Vagina (tissue), 2 donors: ENCODE data around the gene NCKAP1.

Experiments
- CTCF ChIP-seq, 3 experiments: fragments of 450-650 bp in 2 of 3; fragments of 200-600 bp in 1 of 3; sonication (generic) in 1 of 3; IDR thresholded peaks; one replicate each; pipeline ENCODE4 v1.5.1; 2017 to 2019; ENCODE audit warnings: antibody characterized with exemption in 3 of 3, mild to moderate bottlenecking in 2 of 3, moderate library complexity in 2 of 3
- POLR2A ChIP-seq, 2 donors: fragments of 450-650 bp; IDR thresholded peaks; one replicate each; pipeline ENCODE4 v1.6.1; 2017; ENCODE audit warnings: antibody characterized with exemption in 2 of 2, mild to moderate bottlenecking in 2 of 2, moderate library complexity in 2 of 2
- POLR2AphosphoS5 ChIP-seq, 2 donors: sonication (generic); formaldehyde crosslinking; IDR thresholded peaks; one replicate each; pipeline ENCODE4 v1.9.0; 2017; ENCODE audit warnings: antibody characterized with exemption in 2 of 2, mild to moderate bottlenecking in 2 of 2, low read depth in 1 of 2; ENCODE audit not compliant: insufficient read depth in 1 of 2

- TF ChIP-seq CTCF (IDR thresholded peaks at IDR 0.05): no peak
- TF ChIP-seq POLR2A (IDR thresholded peaks at IDR 0.05): no peak
- TF ChIP-seq POLR2AphosphoS5 (IDR thresholded peaks at IDR 0.05; ENCODE audit: insufficient read depth in 1 of 2, low read depth in 1 of 2): no peak
Observed at GRCh38 chr2:183010112-183010511, 28.1 kb downstream of the NCKAP1 start.
